HG03139 (cell line): ENCODE data around the gene APPL2.

ENCODE experiments used
- ATAC-seq: cut with Tn5 transposase; IDR thresholded peaks from one replicate; pipeline ENCODE4 v1.9.1; 2021; ENCODE audit not compliant: unreplicated experiment

The APPL2 gene

GRCh38 chr12:105223884-105224283 lies 12.1 kb downstream of the APPL2 start:
- ATAC-seq: no peak

GRCh38 chr12:105223352-105223845 lies 12.6 kb downstream of the APPL2 start:
- ATAC-seq: no peak

- no peak for ATAC-seq
Measured at GRCh38 chr12:105222726-105223351, 13.1 kb downstream of the APPL2 start.

GRCh38 chr12:105222284-105222655 lies 13.7 kb downstream of the APPL2 start:
- ATAC-seq: no peak

- no peak for ATAC-seq
Measured at GRCh38 chr12:105221583-105222283, 14.2 kb downstream of the APPL2 start.

GRCh38 chr12:105220929-105221290 lies 15.1 kb downstream of the APPL2 start:
- ATAC-seq: no peak

- no peak for ATAC-seq
Measured at GRCh38 chr12:105220150-105220928, 15.6 kb downstream of the APPL2 start.

- no peak for ATAC-seq
Measured at GRCh38 chr12:105219261-105220028, 16.5 kb downstream of the APPL2 start.

- no peak for ATAC-seq
Measured at GRCh38 chr12:105218434-105218833, 17.5 kb downstream of the APPL2 start.

- ATAC-seq: no peak
Measured at GRCh38 chr12:105214670-105215375, 21.2 kb downstream of the APPL2 start.

- ATAC-seq: no peak
Measured at GRCh38 chr12:105214148-105214547, 21.8 kb downstream of the APPL2 start.

- ATAC-seq: no peak
Measured at GRCh38 chr12:105212438-105212837, 23.5 kb downstream of the APPL2 start.

GRCh38 chr12:105209091-105209490 lies 26.9 kb downstream of the APPL2 start:
- ATAC-seq: no peak

- ATAC-seq: no peak
Measured at GRCh38 chr12:105206686-105207374, 29.1 kb downstream of the APPL2 start.

- no peak for ATAC-seq
Measured at GRCh38 chr12:105205322-105206048, 30.5 kb downstream of the APPL2 start.

- no peak for ATAC-seq
Measured at GRCh38 chr12:105204916-105205315, 31.1 kb downstream of the APPL2 start.

- no peak for ATAC-seq
Measured at GRCh38 chr12:105204127-105204526, 31.8 kb downstream of the APPL2 start.

- ATAC-seq: no peak
Measured at GRCh38 chr12:105202202-105202601, 33.8 kb downstream of the APPL2 start.

GRCh38 chr12:105201299-105201698 lies 34.7 kb downstream of the APPL2 start:
- ATAC-seq: no peak
